Measurements from ENCODE around the gene OR4B1.

DNA sequence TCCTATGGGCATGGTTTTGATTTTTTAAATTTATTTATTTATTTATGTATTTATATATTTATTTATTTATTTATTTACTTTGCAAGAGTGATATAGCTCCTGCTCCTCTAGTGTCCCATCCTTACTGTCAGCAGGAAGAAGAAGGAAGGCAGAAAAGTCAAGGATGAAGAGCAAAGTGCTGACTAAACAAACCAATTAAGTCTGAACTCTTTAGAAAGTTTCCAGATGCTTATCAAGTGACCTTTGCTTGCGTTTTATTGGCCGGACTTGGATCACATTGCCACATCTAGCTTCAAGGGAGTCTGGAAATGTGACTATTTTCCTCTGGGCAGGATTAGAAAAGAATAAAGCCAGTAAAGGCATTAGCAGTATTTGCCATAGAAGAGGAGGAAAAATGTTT lies 8.7 kb upstream of the OR4B1 start:
- TF ChIP-seq, protein P1, sequence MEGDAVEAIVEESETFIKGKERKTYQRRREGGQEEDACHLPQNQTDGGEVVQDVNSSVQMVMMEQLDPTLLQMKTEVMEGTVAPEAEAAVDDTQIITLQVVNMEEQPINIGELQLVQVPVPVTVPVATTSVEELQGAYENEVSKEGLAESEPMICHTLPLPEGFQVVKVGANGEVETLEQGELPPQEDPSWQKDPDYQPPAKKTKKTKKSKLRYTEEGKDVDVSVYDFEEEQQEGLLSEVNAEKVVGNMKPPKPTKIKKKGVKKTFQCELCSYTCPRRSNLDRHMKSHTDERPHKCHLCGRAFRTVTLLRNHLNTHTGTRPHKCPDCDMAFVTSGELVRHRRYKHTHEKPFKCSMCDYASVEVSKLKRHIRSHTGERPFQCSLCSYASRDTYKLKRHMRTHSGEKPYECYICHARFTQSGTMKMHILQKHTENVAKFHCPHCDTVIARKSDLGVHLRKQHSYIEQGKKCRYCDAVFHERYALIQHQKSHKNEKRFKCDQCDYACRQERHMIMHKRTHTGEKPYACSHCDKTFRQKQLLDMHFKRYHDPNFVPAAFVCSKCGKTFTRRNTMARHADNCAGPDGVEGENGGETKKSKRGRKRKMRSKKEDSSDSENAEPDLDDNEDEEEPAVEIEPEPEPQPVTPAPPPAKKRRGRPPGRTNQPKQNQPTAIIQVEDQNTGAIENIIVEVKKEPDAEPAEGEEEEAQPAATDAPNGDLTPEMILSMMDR (IDR thresholded peaks at IDR 0.05) = no peak
- TF ChIP-seq POLR2A (IDR thresholded peaks at IDR 0.05) = no peak

All from adrenal gland (tissue), 5 donors.